OCI-LY3 (cell line): ENCODE measurements around the gene PRICKLE2.

Source experiments
- EZH2phosphoT487 ChIP-seq: fragments of 200-600 bp; shearing (Covaris generic); IDR thresholded peaks from 2 replicates; pipeline ENCODE4 v1.6.1; 2018; ENCODE audit warnings: antibody characterized with exemption, mixed run types, low read depth
- TF ChIP-seq, protein P1 (sequence below): fragments of 200-600, 300-600 bp; sonication (generic); IDR thresholded peaks from 2 replicates; pipeline ENCODE4 v1.5.1; 2014; ENCODE audit warnings: antibody characterized with exemption, low read length, low read depth

- TF ChIP-seq, protein P1, sequence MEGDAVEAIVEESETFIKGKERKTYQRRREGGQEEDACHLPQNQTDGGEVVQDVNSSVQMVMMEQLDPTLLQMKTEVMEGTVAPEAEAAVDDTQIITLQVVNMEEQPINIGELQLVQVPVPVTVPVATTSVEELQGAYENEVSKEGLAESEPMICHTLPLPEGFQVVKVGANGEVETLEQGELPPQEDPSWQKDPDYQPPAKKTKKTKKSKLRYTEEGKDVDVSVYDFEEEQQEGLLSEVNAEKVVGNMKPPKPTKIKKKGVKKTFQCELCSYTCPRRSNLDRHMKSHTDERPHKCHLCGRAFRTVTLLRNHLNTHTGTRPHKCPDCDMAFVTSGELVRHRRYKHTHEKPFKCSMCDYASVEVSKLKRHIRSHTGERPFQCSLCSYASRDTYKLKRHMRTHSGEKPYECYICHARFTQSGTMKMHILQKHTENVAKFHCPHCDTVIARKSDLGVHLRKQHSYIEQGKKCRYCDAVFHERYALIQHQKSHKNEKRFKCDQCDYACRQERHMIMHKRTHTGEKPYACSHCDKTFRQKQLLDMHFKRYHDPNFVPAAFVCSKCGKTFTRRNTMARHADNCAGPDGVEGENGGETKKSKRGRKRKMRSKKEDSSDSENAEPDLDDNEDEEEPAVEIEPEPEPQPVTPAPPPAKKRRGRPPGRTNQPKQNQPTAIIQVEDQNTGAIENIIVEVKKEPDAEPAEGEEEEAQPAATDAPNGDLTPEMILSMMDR: no peak
- TF ChIP-seq EZH2phosphoT487: no peak
Measured at GRCh38 chr3:64104691-64105111, 120.6 kb downstream of the PRICKLE2 start.
